Gastrocnemius medialis (tissue), 4 donors: ENCODE measurements around the gene PCNX3. TPM values are rescaled to one million over a fixed set of nuclear protein-coding genes. Genes with fewer than 3 reads are reported as not detected.
A peak's percentile ranks its signal among the peaks of the same experiment; 100 is the strongest.

Experiments
- ATAC-seq, 2 donors: fragments of 150-250 bp; one replicate each; pipeline ENCODE4 v1.9.1; 2016
- DNase-seq, 2 donors: peaks; one replicate each; pipeline ENCODE4 v3.0.0-alpha.2; 2019
- H3K27ac ChIP-seq, 4 donors: fragments of 200-600 bp; sonication (generic); 1 replicate in 1 of 4; 2 replicates in 3 of 4; pipeline ENCODE4 v1.5.1; 2016 to 2018; ENCODE audit warnings: mild to moderate bottlenecking in 2 of 4, moderate library complexity in 1 of 4
- H3K27me3 ChIP-seq, 3 donors: fragments of 200-600 bp; sonication (generic) in 2 of 3; 1 replicate in 1 of 3; 2 replicates in 2 of 3; pipeline versions ENCODE4 v1.5.1 to v1.6.0; 2016 to 2019; ENCODE audit warnings: mild to moderate bottlenecking in 1 of 3, moderate library complexity in 1 of 3
- H3K36me3 ChIP-seq, 2 donors: fragments of 200-600 bp; sonication (generic) in 1 of 2; one replicate each; pipeline ENCODE4 v1.5.1; 2017 to 2018
- H3K4me1 ChIP-seq, 2 donors: fragments of 200-600 bp; sonication (generic) in 1 of 2; one replicate each; pipeline ENCODE4 v1.5.1; 2016 to 2017; ENCODE audit warnings: mild to moderate bottlenecking in 2 of 2
- H3K4me3 ChIP-seq, 4 donors: fragments of 200-600 bp; sonication (generic) in 3 of 4; 1 replicate in 1 of 4; 2 replicates in 3 of 4; pipeline ENCODE4 v1.5.1; 2016 to 2019; ENCODE audit warnings: mild to moderate bottlenecking in 2 of 4
- H3K9me3 ChIP-seq, 3 donors: fragments of 200-600 bp; sonication (generic) in 2 of 3; 1 replicate in 1 of 3; 2 replicates in 2 of 3; pipeline ENCODE4 v1.5.1; 2016 to 2019
- CTCF ChIP-seq, 5 experiments: fragments of 450-650 bp in 3 of 5; fragments of 200-600 bp in 2 of 5; sonication (generic) in 2 of 5; IDR thresholded peaks in 4 of 5; conservative IDR thresholded peaks in 1 of 5; 1 replicate in 4 of 5; 2 replicates in 1 of 5; pipeline ENCODE4 v1.5.1; 2016 to 2019; ENCODE audit warnings: antibody characterized with exemption in 5 of 5, mild to moderate bottlenecking in 3 of 5, moderate library complexity in 3 of 5
- POLR2A ChIP-seq, 2 donors: fragments of 450-650 bp; IDR thresholded peaks; one replicate each; pipeline ENCODE4 v1.6.1; 2017; ENCODE audit warnings: antibody characterized with exemption in 2 of 2, mild to moderate bottlenecking in 2 of 2, moderate library complexity in 2 of 2
- in situ Hi-C, 4 donors: fragments of 200-750 bp; cut with MboI; loops; one replicate each; pipeline versions ENCODE4 v1.15.0 to v1.8.0; 2017; ENCODE audit warnings: low sequenced_read_pairs in 4 of 4
- intact Hi-C: fragments of 100-400 bp; cut with DNase I; formaldehyde crosslinking; loops from one replicate; pipeline ENCODE4 v1.15.1; 2023; ENCODE audit warnings: low total_unique reads
- total RNA-seq, 4 donors: library from RNA; depleted of rRNA; stranded (reverse); fragments of >200 nt; gene quantifications; one replicate each; pipeline versions ENCODE4 v1.1.0 to v1.2.3, GENCODE V29; 2016

The PCNX3 gene
- total RNA-seq, 4 donors from 2014 or later: 7.6 to 15.6 (median 13.1) TPM

GRCh38 chr11:65617136-65617850 lies 1.7 kb downstream of the PCNX3 start:
- peak overlapping the region in 2 of 4 donors; percentile 90 to 92 for H3K27ac ChIP-seq
- intact Hi-C loops: loop anchor here (5.0 kb wide), 2 partner anchors 95 to 345 kb away; partner anchors contain the start of genes KAT5 and SART1
- DNase-seq: no peak
- no peaks in the 10 kb centered on the region for H3K9me3 ChIP-seq
- peaks cover 0 to 41% of the 10 kb centered on the region in 2 donors for H3K36me3 ChIP-seq
- TF ChIP-seq CTCF (IDR thresholded peaks at IDR 0.05 in 4 of 5, conservative IDR thresholded peaks at IDR 0.05 in 1 of 5) (no peak), POLR2A (IDR thresholded peaks at IDR 0.05) (no peak)
- no peaks in the 10 kb centered on the region for H3K27me3 ChIP-seq
- in situ Hi-C loops: no loop called here
- no peak for ATAC-seq
- peak overlapping the region in 2 of 4 donors; percentile 1 to 80 for H3K4me3 ChIP-seq
- peaks cover 17 to 31% of the 10 kb centered on the region in 2 donors for H3K4me1 ChIP-seq

GRCh38 chr11:65617990-65618751 lies 2.6 kb downstream of the PCNX3 start:
- Histone ChIP-seq H3K4me3 (no peak overlapping the region), H3K27me3 (no peaks in the 10 kb centered on the region), H3K4me1 (peaks cover 9 to 22% of the 10 kb centered on the region in 2 donors), H3K9me3 (no peaks in the 10 kb centered on the region), H3K36me3 (peaks cover 0 to 46% of the 10 kb centered on the region in 2 donors), H3K27ac (no peak overlapping the region)
- ATAC-seq: no peak
- no peak for DNase-seq
- in situ Hi-C loops (no loop called here), intact Hi-C loops (loop anchor here (5.0 kb wide), 2 partner anchors 94 to 344 kb away; partner anchors contain the start of genes KAT5 and SART1)
- TF ChIP-seq CTCF (IDR thresholded peaks at IDR 0.05 in 4 of 5, conservative IDR thresholded peaks at IDR 0.05 in 1 of 5): no peak
- TF ChIP-seq POLR2A (IDR thresholded peaks at IDR 0.05): no peak

- ATAC-seq (no peak), DNase-seq (no peak)
- Histone ChIP-seq H3K9me3 (no peaks in the 10 kb centered on the region), H3K4me1 (peaks cover 9 to 16% of the 10 kb centered on the region in 2 donors), H3K36me3 (peaks cover 0 to 52% of the 10 kb centered on the region in 2 donors), H3K4me3 (no peak overlapping the region), H3K27me3 (no peaks in the 10 kb centered on the region), H3K27ac (no peak overlapping the region)
- in situ Hi-C loops (no loop called here), intact Hi-C loops (loop anchor here (5.0 kb wide), 2 partner anchors 94 to 344 kb away; partner anchors contain the start of genes KAT5 and SART1)
- TF ChIP-seq CTCF (IDR thresholded peaks at IDR 0.05 in 4 of 5, conservative IDR thresholded peaks at IDR 0.05 in 1 of 5): no peak
Measured at GRCh38 chr11:65618763-65619162, 3.2 kb downstream of the PCNX3 start.

GRCh38 chr11:65619281-65619928 lies 3.8 kb downstream of the PCNX3 start:
- in situ Hi-C loops (no loop called here), intact Hi-C loops (loop anchor here (5.0 kb wide), 2 partner anchors 93 to 343 kb away; partner anchors contain the start of genes KAT5 and SART1)
- H3K4me1 ChIP-seq: peaks cover 9 to 13% of the 10 kb centered on the region in 2 donors
- TF ChIP-seq CTCF (IDR thresholded peaks at IDR 0.05 in 4 of 5, conservative IDR thresholded peaks at IDR 0.05 in 1 of 5): no peak
- TF ChIP-seq POLR2A (IDR thresholded peaks at IDR 0.05): no peak
- H3K36me3 ChIP-seq: peaks cover 0 to 58% of the 10 kb centered on the region in 2 donors
- H3K27me3 ChIP-seq: no peaks in the 10 kb centered on the region
- ATAC-seq (no peak), DNase-seq (no peak)
- no peaks in the 10 kb centered on the region for H3K9me3 ChIP-seq
- H3K4me3 ChIP-seq: no peak overlapping the region
- H3K27ac ChIP-seq: no peak overlapping the region
